HG02571 (cell line): Measurements from ENCODE around the gene NENF.
A peak's percentile ranks its signal among the peaks of the same experiment; 100 is the strongest.
"Not testable (repeated sequence)": the region's sequence is repeated elsewhere in the genome, so short reads cannot be mapped to it uniquely, and the experiment has no call there.

Experiments used
- ATAC-seq: cut with Tn5 transposase; IDR thresholded peaks from one replicate; pipeline ENCODE4 v1.9.1; 2021; ENCODE audit warnings: mild to moderate bottlenecking, moderate library complexity; ENCODE audit not compliant: unreplicated experiment

NENF gene

GRCh38 chr1:212457740-212458338 is 25.1 kb downstream of the NENF start:
- no peak for ATAC-seq

GRCh38 chr1:212458817-212459216 is 26.1 kb downstream of the NENF start:
- no peak for ATAC-seq

GRCh38 chr1:212459656-212460055 is 26.9 kb downstream of the NENF start:
- no peak for ATAC-seq

GRCh38 chr1:212460376-212460775 is 27.7 kb downstream of the NENF start:
- ATAC-seq, result no peak

- ATAC-seq, result no peak
These were observed 29.4 kb downstream of the NENF start for GRCh38 chr1:212461916-212462660.

GRCh38 chr1:212463565-212464285 is 31.0 kb downstream of the NENF start:
- ATAC-seq, result no peak

GRCh38 chr1:212465311-212465710 is 32.6 kb downstream of the NENF start:
- no peak for ATAC-seq

- ATAC-seq, result no peak
These were observed 33.7 kb downstream of the NENF start for GRCh38 chr1:212466437-212466836.

- no peak for ATAC-seq
These were observed 34.4 kb downstream of the NENF start for GRCh38 chr1:212466898-212467650.

- no peak for ATAC-seq
These were observed 35.2 kb downstream of the NENF start for GRCh38 chr1:212467843-212468482.

GRCh38 chr1:212470059-212470458 is 37.3 kb downstream of the NENF start:
- ATAC-seq, result no peak

- no peak for ATAC-seq
These were observed 38.6 kb downstream of the NENF start for GRCh38 chr1:212471286-212471685.

- ATAC-seq, result no peak
These were observed 39.4 kb downstream of the NENF start for GRCh38 chr1:212471891-212472675.

- no peak for ATAC-seq
These were observed 41.0 kb downstream of the NENF start for GRCh38 chr1:212473729-212474128.

- no peak for ATAC-seq
These were observed 42.4 kb downstream of the NENF start for GRCh38 chr1:212475151-212475550.

GRCh38 chr1:212475831-212476230 is 43.1 kb downstream of the NENF start:
- ATAC-seq, result not testable (repeated sequence)

GRCh38 chr1:212477014-212477679 is 44.4 kb downstream of the NENF start:
- ATAC-seq, result peak; percentile 92

- ATAC-seq, result no peak
These were observed 45.2 kb downstream of the NENF start for GRCh38 chr1:212477680-212478466.
